ENCODE measurements around the gene BCL2. TPM values are rescaled to one million over a fixed set of nuclear protein-coding genes. Genes with fewer than 3 reads are reported as not detected.
A peak's percentile ranks its signal among the peaks of the same experiment; 100 is the strongest.

The BCL2 gene
- total RNA-seq, 1 donor from 2014 or later = 4.9 TPM

DNA sequence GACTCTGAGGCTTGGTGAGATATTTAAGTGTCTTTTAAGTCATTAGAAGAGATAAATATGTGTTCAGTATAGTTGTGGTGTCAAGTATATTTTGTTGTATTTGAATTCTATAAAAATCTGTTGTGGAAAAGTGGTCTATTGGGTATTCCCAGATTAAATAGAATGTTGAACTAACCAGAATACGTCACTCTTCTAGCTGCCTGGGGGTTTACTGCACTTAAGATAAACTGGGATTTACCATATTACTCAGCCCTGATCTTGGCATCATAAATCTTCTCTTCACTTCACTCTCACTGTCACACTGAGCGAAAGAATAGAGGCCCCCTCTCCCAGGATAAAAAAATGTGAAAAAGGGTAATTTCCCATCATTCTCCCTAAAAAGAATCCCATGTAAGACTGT lies 129.8 kb downstream of the BCL2 start:
- Mint-ChIP-seq H3K27me3 (ENCODE audit: insufficient read depth, low read depth) (peaks cover 2% of the 10 kb centered on the region), H3K36me3 (no peaks in the 10 kb centered on the region), H3K4me1 (peaks cover 5% of the 10 kb centered on the region), H3K27ac (no peak overlapping the region), H3K4me3 (no peak overlapping the region), H3K9me3 (no peaks in the 10 kb centered on the region)
- no peaks in the 10 kb centered on the region for H3K79me2 ChIP-seq (ENCODE audit: low read depth)
- H3K4me1 ChIP-seq = no peaks in the 10 kb centered on the region
- no peak for DNase-seq (ENCODE audit: low spot score)
- H4K20me1 ChIP-seq (ENCODE audit: low read depth) = no peaks in the 10 kb centered on the region
- H3K27ac ChIP-seq = no peak overlapping the region
- H3K36me3 ChIP-seq = no peaks in the 10 kb centered on the region
- H3K4me3 ChIP-seq = no peak overlapping the region
- no peak overlapping the region for H2AFZ ChIP-seq (replicated peaks)
- no peak overlapping the region for H3K4me2 ChIP-seq
- TF ChIP-seq, protein P1, sequence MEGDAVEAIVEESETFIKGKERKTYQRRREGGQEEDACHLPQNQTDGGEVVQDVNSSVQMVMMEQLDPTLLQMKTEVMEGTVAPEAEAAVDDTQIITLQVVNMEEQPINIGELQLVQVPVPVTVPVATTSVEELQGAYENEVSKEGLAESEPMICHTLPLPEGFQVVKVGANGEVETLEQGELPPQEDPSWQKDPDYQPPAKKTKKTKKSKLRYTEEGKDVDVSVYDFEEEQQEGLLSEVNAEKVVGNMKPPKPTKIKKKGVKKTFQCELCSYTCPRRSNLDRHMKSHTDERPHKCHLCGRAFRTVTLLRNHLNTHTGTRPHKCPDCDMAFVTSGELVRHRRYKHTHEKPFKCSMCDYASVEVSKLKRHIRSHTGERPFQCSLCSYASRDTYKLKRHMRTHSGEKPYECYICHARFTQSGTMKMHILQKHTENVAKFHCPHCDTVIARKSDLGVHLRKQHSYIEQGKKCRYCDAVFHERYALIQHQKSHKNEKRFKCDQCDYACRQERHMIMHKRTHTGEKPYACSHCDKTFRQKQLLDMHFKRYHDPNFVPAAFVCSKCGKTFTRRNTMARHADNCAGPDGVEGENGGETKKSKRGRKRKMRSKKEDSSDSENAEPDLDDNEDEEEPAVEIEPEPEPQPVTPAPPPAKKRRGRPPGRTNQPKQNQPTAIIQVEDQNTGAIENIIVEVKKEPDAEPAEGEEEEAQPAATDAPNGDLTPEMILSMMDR (IDR thresholded peaks at IDR 0.05) = no peak
- no peak for TF ChIP-seq EZH2phosphoT487 (IDR thresholded peaks at IDR 0.05)
- TF ChIP-seq EZH2 (IDR thresholded peaks at IDR 0.05) = no peak
- no peaks in the 10 kb centered on the region for H3F3A ChIP-seq (ENCODE audit: low read depth)
- H3K9me3 ChIP-seq (ENCODE audit: low read depth) = no peaks in the 10 kb centered on the region
- no peak overlapping the region for H3K9ac ChIP-seq
- H3K27me3 ChIP-seq = no peaks in the 10 kb centered on the region

DNA sequence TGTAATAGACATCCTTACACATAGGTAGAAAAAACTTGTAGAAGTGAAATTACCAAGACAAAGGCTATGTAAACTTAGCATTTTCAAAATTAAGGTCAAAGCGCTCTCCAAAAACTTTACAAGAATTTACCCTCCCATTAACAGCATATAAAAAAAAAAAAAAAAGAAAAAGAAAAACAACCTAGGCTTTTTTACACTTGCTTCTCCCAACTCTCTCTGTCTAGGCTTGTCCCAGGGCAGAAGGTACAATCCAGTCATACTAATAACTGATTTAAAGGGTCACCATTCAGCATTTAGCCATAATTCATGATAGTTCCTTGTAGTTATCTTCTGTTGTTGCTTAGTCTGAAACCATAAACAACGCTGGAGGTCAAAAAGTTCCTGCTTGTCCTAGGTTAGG lies 130.5 kb downstream of the BCL2 start:
- no peak for TF ChIP-seq EZH2phosphoT487 (IDR thresholded peaks at IDR 0.05)
- no peak for TF ChIP-seq EZH2 (IDR thresholded peaks at IDR 0.05)
- Histone ChIP-seq H3K4me2 (no peak overlapping the region), H3F3A (ENCODE audit: low read depth) (no peaks in the 10 kb centered on the region), H2AFZ (replicated peaks) (no peak overlapping the region), H3K4me3 (no peak overlapping the region), H3K36me3 (no peaks in the 10 kb centered on the region), H3K27me3 (no peaks in the 10 kb centered on the region), H3K79me2 (ENCODE audit: low read depth) (no peaks in the 10 kb centered on the region), H4K20me1 (ENCODE audit: low read depth) (no peaks in the 10 kb centered on the region), H3K9ac (no peak overlapping the region), H3K4me1 (no peaks in the 10 kb centered on the region), H3K27ac (no peak overlapping the region), H3K9me3 (ENCODE audit: low read depth) (no peaks in the 10 kb centered on the region)
- no peak overlapping the region for H3K4me3 Mint-ChIP-seq
- no peaks in the 10 kb centered on the region for H3K36me3 Mint-ChIP-seq
- DNase-seq (ENCODE audit: low spot score) = no peak
- peaks cover 2% of the 10 kb centered on the region for H3K27me3 Mint-ChIP-seq (ENCODE audit: insufficient read depth, low read depth)
- H3K27ac Mint-ChIP-seq = no peak overlapping the region
- peaks cover 5% of the 10 kb centered on the region for H3K4me1 Mint-ChIP-seq
- no peaks in the 10 kb centered on the region for H3K9me3 Mint-ChIP-seq

DNA sequence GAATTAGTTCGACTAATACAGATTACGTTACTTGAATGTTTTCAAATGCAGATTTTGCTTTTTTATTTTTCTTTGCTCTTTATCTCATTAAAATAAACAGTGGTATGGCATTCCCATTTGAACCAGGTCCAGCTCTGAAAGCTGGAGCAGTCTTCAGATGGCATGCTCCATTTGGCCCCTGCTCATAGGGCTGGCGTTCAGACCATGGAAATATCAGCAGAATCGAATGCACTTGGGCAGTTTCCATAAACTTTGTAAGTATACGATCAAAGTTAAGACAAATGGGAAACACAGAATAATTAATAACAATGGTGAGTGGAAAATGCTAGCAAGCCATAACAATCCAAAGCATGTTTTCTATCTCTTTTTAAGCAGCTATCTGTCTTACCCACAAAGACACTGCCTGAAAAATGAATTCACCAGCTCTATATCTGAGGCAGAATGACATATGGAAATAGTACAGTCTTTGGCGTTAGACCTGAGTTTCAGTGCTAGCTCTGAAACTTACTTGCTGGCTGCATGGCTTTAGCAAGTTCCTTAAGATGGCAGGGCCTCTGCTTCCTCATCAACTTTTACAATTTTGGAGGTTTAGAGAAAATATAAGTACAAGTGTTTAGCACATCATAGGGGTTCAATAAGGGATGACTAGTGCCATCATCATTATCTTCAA lies 131.6 kb downstream of the BCL2 start:
- no peak overlapping the region for H3K27ac ChIP-seq
- H3K79me2 ChIP-seq (ENCODE audit: low read depth) = no peaks in the 10 kb centered on the region
- Mint-ChIP-seq H3K9me3 (no peaks in the 10 kb centered on the region), H3K4me1 (peaks cover 7% of the 10 kb centered on the region), H3K27me3 (ENCODE audit: insufficient read depth, low read depth) (peaks cover 2% of the 10 kb centered on the region), H3K36me3 (peaks cover under 1% of the 10 kb centered on the region), H3K27ac (no peak overlapping the region), H3K4me3 (no peak overlapping the region)
- no peaks in the 10 kb centered on the region for H4K20me1 ChIP-seq (ENCODE audit: low read depth)
- TF ChIP-seq EZH2 (IDR thresholded peaks at IDR 0.05) (no peak), EZH2phosphoT487 (IDR thresholded peaks at IDR 0.05) (no peak)
- TF ChIP-seq, protein P1 (IDR thresholded peaks at IDR 0.05) = no peak
- no peak overlapping the region for H2AFZ ChIP-seq (replicated peaks)
- no peak overlapping the region for H3K4me2 ChIP-seq
- H3K4me3 ChIP-seq = no peak overlapping the region
- H3K9ac ChIP-seq = no peak overlapping the region
- H3K9me3 ChIP-seq (ENCODE audit: low read depth) = no peaks in the 10 kb centered on the region
- H3K36me3 ChIP-seq = no peaks in the 10 kb centered on the region
- no peaks in the 10 kb centered on the region for H3K27me3 ChIP-seq
- H3K4me1 ChIP-seq = no peaks in the 10 kb centered on the region
- DNase-seq (ENCODE audit: low spot score) = no peak
- no peaks in the 10 kb centered on the region for H3F3A ChIP-seq (ENCODE audit: low read depth)

DNA sequence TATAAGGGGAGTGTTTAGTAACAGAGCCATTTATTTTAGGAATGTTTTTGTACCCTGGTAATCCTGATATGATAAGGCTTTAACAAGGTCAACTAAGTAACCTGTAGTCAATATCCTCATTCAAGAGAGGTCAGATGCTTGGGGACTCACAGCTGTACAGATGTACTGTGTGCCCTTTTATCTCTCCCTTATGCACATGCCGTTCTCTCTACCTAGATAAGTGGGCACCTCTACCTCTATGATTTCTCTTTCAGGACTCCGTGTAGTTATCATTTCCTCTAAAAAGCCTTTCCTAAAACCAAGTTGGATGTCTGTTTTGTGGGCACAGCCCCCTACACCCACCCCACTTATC lies 132.4 kb downstream of the BCL2 start:
- Histone ChIP-seq H3K4me1 (no peaks in the 10 kb centered on the region), H4K20me1 (ENCODE audit: low read depth) (no peaks in the 10 kb centered on the region), H3K27ac (no peak overlapping the region), H3K79me2 (ENCODE audit: low read depth) (no peaks in the 10 kb centered on the region), H3K9me3 (ENCODE audit: low read depth) (no peaks in the 10 kb centered on the region), H3K4me3 (no peak overlapping the region), H3F3A (ENCODE audit: low read depth) (no peaks in the 10 kb centered on the region), H3K27me3 (no peaks in the 10 kb centered on the region), H3K9ac (no peak overlapping the region), H3K36me3 (no peaks in the 10 kb centered on the region), H2AFZ (replicated peaks) (no peak overlapping the region), H3K4me2 (no peak overlapping the region)
- DNase-seq (ENCODE audit: low spot score) = no peak
- H3K27ac Mint-ChIP-seq = peak overlapping the region; percentile 30
- H3K36me3 Mint-ChIP-seq = peaks cover 2% of the 10 kb centered on the region
- no peak for TF ChIP-seq EZH2 (IDR thresholded peaks at IDR 0.05)
- TF ChIP-seq, protein P1 (IDR thresholded peaks at IDR 0.05) = no peak
- H3K4me1 Mint-ChIP-seq = peaks cover 12% of the 10 kb centered on the region
- no peaks in the 10 kb centered on the region for H3K9me3 Mint-ChIP-seq
- H3K4me3 Mint-ChIP-seq = no peak overlapping the region
- H3K27me3 Mint-ChIP-seq (ENCODE audit: insufficient read depth, low read depth) = peaks cover 2% of the 10 kb centered on the region
